Measurements from ENCODE around the gene ICE2. TPM values are rescaled to one million over a fixed set of nuclear protein-coding genes. Genes with fewer than 3 reads are reported as not detected.

ICE2 gene
- total RNA-seq, 1 donor from 2014 or later = 55.1 TPM

GRCh38 chr15:60460931-60461330 lies 18.0 kb downstream of the ICE2 start:
- DNase-seq (ENCODE audit: low spot score) (no peak), ATAC-seq (no peak)
- intact Hi-C loops (cut with DNase I) = no loop called here

- intact Hi-C loops (cut with DNase I) = no loop called here
- no peak for ATAC-seq
Measured at GRCh38 chr15:60458721-60459120, 20.2 kb downstream of the ICE2 start.

GRCh38 chr15:60457985-60458384 lies 21.0 kb downstream of the ICE2 start:
- DNase-seq (ENCODE audit: low spot score) = no peak
- intact Hi-C loops (cut with DNase I) = no loop called here
- ATAC-seq = no peak

More at GRCh38 chr15:60458721-60459120, 20.2 kb downstream of the ICE2 start:
- DNase-seq (ENCODE audit: low spot score) = no peak

GRCh38 chr15:60454824-60455223 lies 24.1 kb downstream of the ICE2 start:
- DNase-seq (ENCODE audit: low spot score) (no peak), ATAC-seq (no peak)
- intact Hi-C loops (cut with DNase I) = no loop called here

GRCh38 chr15:60448668-60449360 lies 30.1 kb downstream of the ICE2 start:
- DNase-seq (ENCODE audit: low spot score) (no peak), ATAC-seq (no peak)
- intact Hi-C loops (cut with DNase I) = no loop called here

- ATAC-seq = peak; percentile 80
- intact Hi-C loops (cut with DNase I) = loop anchor here (5.0 kb wide), 1 partner anchor 82 kb away; no protein-coding TSS in a partner anchor
- DNase-seq (ENCODE audit: low spot score) = no peak
Measured at GRCh38 chr15:60444289-60444912, 34.5 kb downstream of the ICE2 start.

GRCh38 chr15:60442763-60443162 lies 36.2 kb downstream of the ICE2 start:
- DNase-seq (ENCODE audit: low spot score) (no peak), ATAC-seq (no peak)
- intact Hi-C loops (cut with DNase I) = loop anchor here (5.0 kb wide), 1 partner anchor 80 kb away; no protein-coding TSS in a partner anchor

GRCh38 chr15:60442031-60442650 lies 36.8 kb downstream of the ICE2 start:
- no peak for ATAC-seq
- intact Hi-C loops (cut with DNase I) = loop anchor here (5.0 kb wide), 1 partner anchor 80 kb away; no protein-coding TSS in a partner anchor
- DNase-seq (ENCODE audit: low spot score) = no peak

GRCh38 chr15:60441331-60441730 lies 37.6 kb downstream of the ICE2 start:
- intact Hi-C loops (cut with DNase I) = loop anchor here (5.0 kb wide), 1 partner anchor 79 kb away; no protein-coding TSS in a partner anchor

GRCh38 chr15:60438646-60439045 lies 40.3 kb downstream of the ICE2 start:
- no peak for ATAC-seq
- no peak for DNase-seq (ENCODE audit: low spot score)
- intact Hi-C loops (cut with DNase I) = no loop called here

More at GRCh38 chr15:60441331-60441730, 37.6 kb downstream of the ICE2 start:
- DNase-seq (ENCODE audit: low spot score) (no peak), ATAC-seq (no peak)

GRCh38 chr15:60428935-60429334 lies 50.0 kb downstream of the ICE2 start:
- ATAC-seq = no peak
- intact Hi-C loops (cut with DNase I) = no loop called here

GRCh38 chr15:60426870-60427508 lies 52.0 kb downstream of the ICE2 start:
- ATAC-seq = peak; percentile 75
- intact Hi-C loops (cut with DNase I) = no loop called here
- DNase-seq (ENCODE audit: low spot score) = no peak

More at GRCh38 chr15:60428935-60429334, 50.0 kb downstream of the ICE2 start:
- no peak for DNase-seq (ENCODE audit: low spot score)

- intact Hi-C loops (cut with DNase I) = no loop called here
- no peak for DNase-seq (ENCODE audit: low spot score)
Measured at GRCh38 chr15:60425461-60425860, 53.5 kb downstream of the ICE2 start.

GRCh38 chr15:60424006-60424405 lies 54.9 kb downstream of the ICE2 start:
- intact Hi-C loops (cut with DNase I) = no loop called here
- no peak for DNase-seq (ENCODE audit: low spot score)
- no peak for ATAC-seq

More at GRCh38 chr15:60425461-60425860, 53.5 kb downstream of the ICE2 start:
- ATAC-seq = no peak

GRCh38 chr15:60423537-60423936 lies 55.4 kb downstream of the ICE2 start:
- intact Hi-C loops (cut with DNase I) = no loop called here
- ATAC-seq (peak; percentile 84), DNase-seq (ENCODE audit: low spot score) (no peak)

GRCh38 chr15:60421544-60421943 lies 57.4 kb downstream of the ICE2 start:
- DNase-seq (ENCODE audit: low spot score) (no peak), ATAC-seq (no peak)
- intact Hi-C loops (cut with DNase I) = no loop called here

GRCh38 chr15:60420203-60420716 lies 58.7 kb downstream of the ICE2 start:
- ATAC-seq (no peak), DNase-seq (ENCODE audit: low spot score) (no peak)
- intact Hi-C loops (cut with DNase I) = no loop called here

GRCh38 chr15:60419753-60420152 lies 59.2 kb downstream of the ICE2 start:
- intact Hi-C loops (cut with DNase I) = no loop called here
- DNase-seq (ENCODE audit: low spot score) = no peak
- ATAC-seq = no peak

- ATAC-seq = no peak
- no peak for DNase-seq (ENCODE audit: low spot score)
- intact Hi-C loops (cut with DNase I) = no loop called here
Measured at GRCh38 chr15:60418096-60418495, 60.8 kb downstream of the ICE2 start.
